ENCODE data around the gene GOLGA6B.
"Not testable (repeated sequence)": the region's sequence is repeated elsewhere in the genome, so short reads cannot be mapped to it uniquely, and the experiment has no call there.

GRCh38 chr15:72612324-72612723 lies 42.2 kb upstream of the GOLGA6B start:
- not testable (repeated sequence) for TF ChIP-seq EZH2 (IDR thresholded peaks at IDR 0.05; ENCODE audit: borderline replicate concordance, low read depth, low read length, poor library complexity, severe bottlenecking); CTCF (conservative IDR thresholded peaks at IDR 0.05; ENCODE audit: low read depth, low read length)

All from A673 (cell line).